Peyer's patch (tissue), 4 donors: ENCODE measurements around the gene KAZN. TPM values are rescaled to one million over a fixed set of nuclear protein-coding genes. Genes with fewer than 3 reads are reported as not detected.

Experiments used
- DNase-seq, 3 donors: peaks; one replicate each; pipeline ENCODE4 v3.0.0-alpha.2; 2017 to 2019
- H3K27ac ChIP-seq, 4 donors: fragments of 200-600 bp; sonication (generic); one replicate each; pipeline ENCODE4 v1.5.1; 2016 to 2019
- H3K27me3 ChIP-seq, 2 donors: fragments of 200-600 bp; sonication (generic); one replicate each; pipeline ENCODE4 v1.5.1; 2019
- H3K36me3 ChIP-seq, 3 donors: fragments of 200-600 bp; sonication (generic); one replicate each; pipeline ENCODE4 v1.5.1; 2016 to 2019
- H3K4me1 ChIP-seq, 4 donors: fragments of 200-600 bp; sonication (generic); one replicate each; pipeline ENCODE4 v1.5.1; 2016 to 2019
- H3K4me3 ChIP-seq, 4 donors: fragments of 200-600 bp; sonication (generic); 1 replicate in 3 of 4; 2 replicates in 1 of 4; pipeline ENCODE4 v1.5.1; 2016 to 2019; ENCODE audit warnings: mild to moderate bottlenecking in 1 of 4
- H3K9me3 ChIP-seq, 4 donors: fragments of 200-600 bp; sonication (generic); one replicate each; pipeline ENCODE4 v1.5.1; 2016 to 2019; ENCODE audit warnings: mild to moderate bottlenecking in 1 of 4
- CTCF ChIP-seq, 6 experiments: fragments of 450-650 bp in 4 of 6; fragments of 200-600 bp in 2 of 6; sonication (generic) in 1 of 6; IDR thresholded peaks; one replicate each; pipeline ENCODE4 v1.5.1; 2017 to 2019; ENCODE audit warnings: antibody characterized with exemption in 6 of 6, mild to moderate bottlenecking in 3 of 6, moderate library complexity in 1 of 6
- POLR2A ChIP-seq, 2 donors: fragments of 450-650 bp; IDR thresholded peaks; one replicate each; pipeline ENCODE4 v1.5.1; 2017; ENCODE audit warnings: antibody characterized with exemption in 2 of 2, mild to moderate bottlenecking in 2 of 2, moderate library complexity in 2 of 2
- total RNA-seq, 4 donors: library from RNA; depleted of rRNA; stranded (reverse); fragments of >200 nt; gene quantifications; one replicate each; pipeline ENCODE4 v1.1.0, GENCODE V29; 2016

The KAZN gene
- total RNA-seq, 4 donors from 2014 or later, result 14.9 to 25.5 (median 21.7) TPM

- no peaks in the 10 kb centered on the region for H3K27me3 ChIP-seq
- no peak overlapping the region for H3K27ac ChIP-seq
- no peak for DNase-seq
- no peaks in the 10 kb centered on the region for H3K4me1 ChIP-seq
- H3K9me3 ChIP-seq, result no peaks in the 10 kb centered on the region
- no peak for TF ChIP-seq POLR2A (IDR thresholded peaks at IDR 0.05)
- TF ChIP-seq CTCF (IDR thresholded peaks at IDR 0.05), result no peak
- H3K4me3 ChIP-seq, result no peak overlapping the region
- H3K36me3 ChIP-seq, result no peaks in the 10 kb centered on the region
Observed at GRCh38 chr1:14852291-14852690, 253.8 kb downstream of the KAZN start.

- Histone ChIP-seq H3K36me3 (no peaks in the 10 kb centered on the region), H3K4me1 (no peaks in the 10 kb centered on the region), H3K27ac (no peak overlapping the region), H3K4me3 (no peak overlapping the region), H3K9me3 (no peaks in the 10 kb centered on the region), H3K27me3 (no peaks in the 10 kb centered on the region)
- no peak for TF ChIP-seq POLR2A (IDR thresholded peaks at IDR 0.05)
- TF ChIP-seq CTCF (IDR thresholded peaks at IDR 0.05), result no peak
- DNase-seq, result no peak
Observed at GRCh38 chr1:14853518-14853917, 255.0 kb downstream of the KAZN start.

GRCh38 chr1:14855268-14855667 is 256.8 kb downstream of the KAZN start:
- no peaks in the 10 kb centered on the region for H3K4me1 ChIP-seq
- TF ChIP-seq CTCF (IDR thresholded peaks at IDR 0.05) (no peak), POLR2A (IDR thresholded peaks at IDR 0.05) (no peak)
- H3K9me3 ChIP-seq, result no peaks in the 10 kb centered on the region
- H3K27me3 ChIP-seq, result no peaks in the 10 kb centered on the region
- no peak overlapping the region for H3K27ac ChIP-seq
- H3K36me3 ChIP-seq, result no peaks in the 10 kb centered on the region
- DNase-seq, result no peak
- no peak overlapping the region for H3K4me3 ChIP-seq

GRCh38 chr1:14855801-14856200 is 257.3 kb downstream of the KAZN start:
- H3K36me3 ChIP-seq, result no peaks in the 10 kb centered on the region
- no peak overlapping the region for H3K27ac ChIP-seq
- no peak overlapping the region for H3K4me3 ChIP-seq
- no peak for TF ChIP-seq POLR2A (IDR thresholded peaks at IDR 0.05)
- TF ChIP-seq CTCF (IDR thresholded peaks at IDR 0.05), result no peak
- H3K4me1 ChIP-seq, result no peaks in the 10 kb centered on the region
- H3K27me3 ChIP-seq, result no peaks in the 10 kb centered on the region
- no peak for DNase-seq
- H3K9me3 ChIP-seq, result no peaks in the 10 kb centered on the region

GRCh38 chr1:14857436-14858195 is 259.1 kb downstream of the KAZN start:
- no peak for TF ChIP-seq POLR2A (IDR thresholded peaks at IDR 0.05)
- no peak for TF ChIP-seq CTCF (IDR thresholded peaks at IDR 0.05)

More at GRCh38 chr1:14857436-14858195, 259.1 kb downstream of the KAZN start:
- Histone ChIP-seq H3K4me1 (no peaks in the 10 kb centered on the region), H3K27me3 (no peaks in the 10 kb centered on the region), H3K4me3 (no peak overlapping the region), H3K36me3 (no peaks in the 10 kb centered on the region), H3K27ac (no peak overlapping the region), H3K9me3 (no peaks in the 10 kb centered on the region)
- DNase-seq, result no peak
